B cell (primary cell): ENCODE data around the gene PNKD.

Source experiments
- EZH2 ChIP-seq: IDR thresholded peaks from 2 replicates; pipeline ENCODE4 v1.6.1; 2012; ENCODE audit warnings: borderline replicate concordance, low read depth, mild to moderate bottlenecking, moderate library complexity, low read length; ENCODE audit not compliant: insufficient read depth, poor library complexity, severe bottlenecking
- TF ChIP-seq, protein P1 (sequence below): fragments of 200-600 bp; IDR thresholded peaks from one replicate; pipeline ENCODE4 v1.8.0; 2022; ENCODE audit warnings: antibody characterized with exemption, mild to moderate bottlenecking

DNA sequence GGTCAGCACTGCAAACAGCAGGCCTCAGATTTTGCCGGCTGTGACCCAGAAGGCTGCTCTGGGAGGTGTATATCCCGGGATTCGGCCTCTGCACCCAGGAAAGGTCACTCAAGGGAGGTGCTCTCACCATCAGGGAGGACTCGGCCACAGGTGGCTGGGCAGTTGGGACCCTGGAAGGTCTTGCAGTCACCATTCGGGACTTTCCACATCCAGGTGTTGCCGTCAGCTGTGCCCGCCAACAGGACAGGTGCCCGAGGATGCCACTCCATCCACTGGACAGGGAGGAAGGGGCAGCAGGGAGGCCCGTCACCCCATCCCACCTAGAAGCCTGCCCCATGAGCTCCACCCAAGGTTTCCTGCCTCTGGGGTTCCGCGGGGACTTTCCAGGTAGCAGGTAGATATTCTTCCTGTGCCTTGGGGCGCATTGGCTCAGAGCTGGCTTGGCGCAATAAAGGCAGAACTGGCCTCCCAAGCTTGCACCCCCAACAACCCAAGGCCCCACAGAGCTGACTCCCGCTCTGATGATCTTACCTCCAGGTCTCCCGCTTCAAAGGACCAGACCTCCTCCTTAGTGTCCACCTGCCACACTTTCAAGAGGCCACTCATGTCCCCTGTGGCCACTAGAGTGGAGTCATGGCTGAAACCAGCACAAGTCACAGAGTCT, 3.9 kb upstream of the PNKD start:
- TF ChIP-seq, protein P1, sequence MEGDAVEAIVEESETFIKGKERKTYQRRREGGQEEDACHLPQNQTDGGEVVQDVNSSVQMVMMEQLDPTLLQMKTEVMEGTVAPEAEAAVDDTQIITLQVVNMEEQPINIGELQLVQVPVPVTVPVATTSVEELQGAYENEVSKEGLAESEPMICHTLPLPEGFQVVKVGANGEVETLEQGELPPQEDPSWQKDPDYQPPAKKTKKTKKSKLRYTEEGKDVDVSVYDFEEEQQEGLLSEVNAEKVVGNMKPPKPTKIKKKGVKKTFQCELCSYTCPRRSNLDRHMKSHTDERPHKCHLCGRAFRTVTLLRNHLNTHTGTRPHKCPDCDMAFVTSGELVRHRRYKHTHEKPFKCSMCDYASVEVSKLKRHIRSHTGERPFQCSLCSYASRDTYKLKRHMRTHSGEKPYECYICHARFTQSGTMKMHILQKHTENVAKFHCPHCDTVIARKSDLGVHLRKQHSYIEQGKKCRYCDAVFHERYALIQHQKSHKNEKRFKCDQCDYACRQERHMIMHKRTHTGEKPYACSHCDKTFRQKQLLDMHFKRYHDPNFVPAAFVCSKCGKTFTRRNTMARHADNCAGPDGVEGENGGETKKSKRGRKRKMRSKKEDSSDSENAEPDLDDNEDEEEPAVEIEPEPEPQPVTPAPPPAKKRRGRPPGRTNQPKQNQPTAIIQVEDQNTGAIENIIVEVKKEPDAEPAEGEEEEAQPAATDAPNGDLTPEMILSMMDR, result no peak
- TF ChIP-seq EZH2, result no peak
